ENCODE measurements around the gene NFIB. TPM values are rescaled to one million over a fixed set of nuclear protein-coding genes. Genes with fewer than 3 reads are reported as not detected.

The NFIB gene
- polyA plus RNA-seq, 1 of the 3 experiments (the other 2 are of a cell fraction), result 9.2 TPM

DNA sequence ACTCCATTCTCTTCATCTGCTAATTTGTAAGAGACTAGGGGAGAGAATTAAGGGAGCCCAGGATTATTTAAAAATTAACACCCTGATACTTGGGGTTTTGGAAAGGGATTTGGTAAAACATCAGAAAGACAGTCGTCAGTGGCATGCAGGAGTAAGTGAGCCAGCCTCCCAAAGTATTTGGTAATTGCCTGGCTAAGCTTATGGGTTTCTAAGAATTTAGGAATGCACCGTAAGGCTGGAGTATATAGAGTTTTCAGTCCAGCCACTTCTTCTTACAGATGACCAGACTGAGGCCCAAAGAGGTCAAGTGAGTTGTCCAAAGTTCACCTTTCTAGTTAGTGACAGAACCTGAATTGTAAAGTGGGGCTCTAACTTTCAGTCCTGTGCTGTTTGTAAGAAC lies 25.8 kb upstream of the NFIB start:
- H3K79me2 ChIP-seq (ENCODE audit: insufficient read depth), result no peaks in the 10 kb centered on the region
- H3K4me2 ChIP-seq, result no peak overlapping the region
- TF ChIP-seq RXRA (IDR thresholded peaks at IDR 0.05; ENCODE audit: borderline replicate concordance, low read depth) (no peak), RFX5 (IDR thresholded peaks at IDR 0.05; ENCODE audit: low read length) (no peak), GATA2 (CRISPR knock-in tag; IDR thresholded peaks at IDR 0.05) (no peak), FOXJ3 (CRISPR knock-in tag; IDR thresholded peaks at IDR 0.05) (no peak), EP300 (IDR thresholded peaks at IDR 0.05; ENCODE audit: borderline replicate concordance in 1 of 2, low read depth in 1 of 2, low read length in 1 of 2) (no peak), NFIC (IDR thresholded peaks at IDR 0.05; ENCODE audit: borderline replicate concordance) (no peak), RCOR1 (IDR thresholded peaks at IDR 0.05; ENCODE audit: low read length) (no peak), MXI1 (IDR thresholded peaks at IDR 0.05; ENCODE audit: low read depth, low read length) (no peak), MEF2A (IDR thresholded peaks at IDR 0.05; ENCODE audit: borderline replicate concordance, low read depth) (no peak), TCF12 (IDR thresholded peaks at IDR 0.05) (no peak), SMC3 (IDR thresholded peaks at IDR 0.05; ENCODE audit: low read depth, low read length) (no peak), GABPA (IDR thresholded peaks at IDR 0.05; ENCODE audit: low read depth) (no peak), JUND (IDR thresholded peaks at IDR 0.05) (no peak), YY1 (IDR thresholded peaks at IDR 0.05; ENCODE audit: low read depth) (no peak), EZH2phosphoT487 (IDR thresholded peaks at IDR 0.05; ENCODE audit: borderline replicate concordance, low read depth) (no peak)
- TF ChIP-seq, protein P1, sequence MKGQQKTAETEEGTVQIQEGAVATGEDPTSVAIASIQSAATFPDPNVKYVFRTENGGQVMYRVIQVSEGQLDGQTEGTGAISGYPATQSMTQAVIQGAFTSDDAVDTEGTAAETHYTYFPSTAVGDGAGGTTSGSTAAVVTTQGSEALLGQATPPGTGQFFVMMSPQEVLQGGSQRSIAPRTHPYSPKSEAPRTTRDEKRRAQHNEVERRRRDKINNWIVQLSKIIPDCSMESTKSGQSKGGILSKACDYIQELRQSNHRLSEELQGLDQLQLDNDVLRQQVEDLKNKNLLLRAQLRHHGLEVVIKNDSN (IDR thresholded peaks at IDR 0.05; ENCODE audit: borderline replicate concordance, low read depth), result no peak
- TF ChIP-seq, protein P2, sequence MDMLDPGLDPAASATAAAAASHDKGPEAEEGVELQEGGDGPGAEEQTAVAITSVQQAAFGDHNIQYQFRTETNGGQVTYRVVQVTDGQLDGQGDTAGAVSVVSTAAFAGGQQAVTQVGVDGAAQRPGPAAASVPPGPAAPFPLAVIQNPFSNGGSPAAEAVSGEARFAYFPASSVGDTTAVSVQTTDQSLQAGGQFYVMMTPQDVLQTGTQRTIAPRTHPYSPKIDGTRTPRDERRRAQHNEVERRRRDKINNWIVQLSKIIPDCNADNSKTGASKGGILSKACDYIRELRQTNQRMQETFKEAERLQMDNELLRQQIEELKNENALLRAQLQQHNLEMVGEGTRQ (IDR thresholded peaks at IDR 0.05; ENCODE audit: borderline replicate concordance, low read depth, low read length), result no peak
- TF ChIP-seq, protein P3, sequence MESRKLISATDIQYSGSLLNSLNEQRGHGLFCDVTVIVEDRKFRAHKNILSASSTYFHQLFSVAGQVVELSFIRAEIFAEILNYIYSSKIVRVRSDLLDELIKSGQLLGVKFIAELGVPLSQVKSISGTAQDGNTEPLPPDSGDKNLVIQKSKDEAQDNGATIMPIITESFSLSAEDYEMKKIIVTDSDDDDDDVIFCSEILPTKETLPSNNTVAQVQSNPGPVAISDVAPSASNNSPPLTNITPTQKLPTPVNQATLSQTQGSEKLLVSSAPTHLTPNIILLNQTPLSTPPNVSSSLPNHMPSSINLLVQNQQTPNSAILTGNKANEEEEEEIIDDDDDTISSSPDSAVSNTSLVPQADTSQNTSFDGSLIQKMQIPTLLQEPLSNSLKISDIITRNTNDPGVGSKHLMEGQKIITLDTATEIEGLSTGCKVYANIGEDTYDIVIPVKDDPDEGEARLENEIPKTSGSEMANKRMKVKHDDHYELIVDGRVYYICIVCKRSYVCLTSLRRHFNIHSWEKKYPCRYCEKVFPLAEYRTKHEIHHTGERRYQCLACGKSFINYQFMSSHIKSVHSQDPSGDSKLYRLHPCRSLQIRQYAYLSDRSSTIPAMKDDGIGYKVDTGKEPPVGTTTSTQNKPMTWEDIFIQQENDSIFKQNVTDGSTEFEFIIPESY (IDR thresholded peaks at IDR 0.05; ENCODE audit: borderline replicate concordance, low read depth), result no peak
- ChIA-PET POLR2A (no interaction called here), CTCF (interaction anchor here (1.0 kb wide), 1 partner anchor 13 kb away, joined by 3 read pairs; no protein-coding TSS in a partner anchor)
- H4K20me1 ChIP-seq (ENCODE audit: insufficient read depth), result no peaks in the 10 kb centered on the region
- no peaks in the 10 kb centered on the region for H3K27me3 ChIP-seq (ENCODE audit: insufficient read depth)
- H3F3A ChIP-seq (replicated peaks; ENCODE audit: insufficient read depth), result no peaks in the 10 kb centered on the region
- WGBS (ENCODE audit: low lambda C conversion rate), result 93% methylated on average over 2 of the region's 2 CpGs
- H3K36me3 ChIP-seq (replicated peaks in 1 of 2; ENCODE audit: control insufficient read depth in 1 of 2, insufficient read depth in 2 of 2, low read length in 1 of 2), result no peaks in the 10 kb centered on the region
- no peak overlapping the region for H3K4me3 ChIP-seq (ENCODE audit: low read depth in 2 of 2, low read length in 1 of 2)
- H3K9ac ChIP-seq, result no peak overlapping the region
- no peaks in the 10 kb centered on the region for H3K9me3 ChIP-seq
- no peak for DNase-seq
- H3K27ac ChIP-seq (ENCODE audit: low read depth in 2 of 2, low read length in 1 of 2), result no peak overlapping the region
- peaks cover 0 to 13% of the 10 kb centered on the region in 2 experiments; a peak in 2 of 4 replicates for H3K4me1 ChIP-seq (ENCODE audit: control insufficient read depth in 1 of 2, insufficient read depth in 2 of 2, low read depth in 1 of 2, low read length in 1 of 2)
- H2AFZ ChIP-seq (ENCODE audit: low read depth), result no peak overlapping the region
- no peaks in the 10 kb centered on the region for H3K9me2 ChIP-seq

Data from SK-N-SH (cell line).